ENCODE data around the gene DOK4. TPM values are rescaled to one million over a fixed set of nuclear protein-coding genes. Genes with fewer than 3 reads are reported as not detected.

DOK4 gene
- total RNA-seq, 1 experiment from 2014 or later = 6.8 TPM

DNA sequence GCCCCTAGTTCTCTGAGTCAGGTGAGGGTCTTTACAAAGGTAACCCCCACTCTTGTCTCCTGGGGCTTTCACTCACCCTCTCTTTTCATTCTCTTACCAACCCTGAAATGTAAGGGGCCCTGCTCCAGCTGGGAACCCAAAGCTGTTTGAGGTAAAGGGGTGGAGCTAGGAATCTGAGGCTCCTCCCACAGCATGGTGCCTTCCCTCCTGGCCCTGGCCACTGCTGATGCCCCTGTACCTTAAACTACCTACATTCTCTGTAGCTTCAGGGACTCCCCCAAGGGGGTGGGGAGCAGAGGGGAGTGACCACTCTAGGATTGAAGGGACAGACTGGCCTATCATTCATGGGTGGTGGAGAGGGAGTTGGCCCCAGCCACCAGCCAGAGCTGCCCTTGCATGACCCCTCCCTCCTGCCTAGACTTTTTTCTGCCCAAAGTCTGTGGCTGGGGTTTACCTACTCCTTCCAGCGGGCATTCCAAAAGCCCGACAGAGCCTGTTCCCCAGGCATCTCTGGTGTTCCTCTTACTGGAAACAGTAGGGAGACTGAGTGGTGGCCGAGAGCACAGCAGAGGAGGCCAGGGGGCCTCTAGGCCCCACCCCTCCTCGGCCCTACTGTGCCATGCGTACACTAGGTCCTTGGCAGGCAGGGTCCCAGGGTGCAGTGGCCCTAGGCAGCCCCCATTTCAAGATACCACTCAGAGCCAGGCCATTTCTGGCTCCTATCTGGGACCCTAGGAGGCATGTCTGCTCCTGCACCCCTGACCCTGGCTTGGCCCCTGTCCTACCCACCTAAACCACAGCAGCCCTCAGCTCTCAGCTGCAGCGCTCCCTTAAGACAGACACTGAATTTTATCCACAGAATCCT lies 9.5 kb downstream of the DOK4 start:
- ChIA-PET POLR2A (no interaction called here), CTCF (no interaction called here)
- ATAC-seq (no peak), DNase-seq (ENCODE audit: low read depth, low spot score) (no peak)
- intact Hi-C loops (cut with micrococcal nuclease; ENCODE audit: unreplicated experiment) = no loop called here
- BruUV-seq (replicated peaks) = no TSS peak
- Histone ChIP-seq H3K27me3 (ENCODE audit: control insufficient read depth, insufficient read depth, low read length) (no peaks in the 10 kb centered on the region), H3K9me3 (ENCODE audit: control insufficient read depth, insufficient read depth, low read depth, low read length) (no peaks in the 10 kb centered on the region), H3K27ac (ENCODE audit: low read length) (no peak overlapping the region), H3K36me3 (ENCODE audit: control insufficient read depth, insufficient read depth, low read length) (no peaks in the 10 kb centered on the region), H3K4me3 (ENCODE audit: low read depth in 2 of 2, low read length in 2 of 2) (no peak overlapping the region), H3K4me1 (ENCODE audit: control insufficient read depth, insufficient read depth, low read length) (peaks cover 7% of the 10 kb centered on the region)
- in situ Hi-C loops (cut with HindIII; ENCODE audit: low pct_unique_long_range_greater_than_20kb, low sequenced_read_pairs) = no loop called here
- no peak for TF ChIP-seq POLR2AphosphoS5 (IDR thresholded peaks at IDR 0.05; ENCODE audit: low read depth, low read length)
- no peak for TF ChIP-seq TCF7L2 (IDR thresholded peaks at IDR 0.05; ENCODE audit: low read depth, low read length)
- TF ChIP-seq, protein P1, sequence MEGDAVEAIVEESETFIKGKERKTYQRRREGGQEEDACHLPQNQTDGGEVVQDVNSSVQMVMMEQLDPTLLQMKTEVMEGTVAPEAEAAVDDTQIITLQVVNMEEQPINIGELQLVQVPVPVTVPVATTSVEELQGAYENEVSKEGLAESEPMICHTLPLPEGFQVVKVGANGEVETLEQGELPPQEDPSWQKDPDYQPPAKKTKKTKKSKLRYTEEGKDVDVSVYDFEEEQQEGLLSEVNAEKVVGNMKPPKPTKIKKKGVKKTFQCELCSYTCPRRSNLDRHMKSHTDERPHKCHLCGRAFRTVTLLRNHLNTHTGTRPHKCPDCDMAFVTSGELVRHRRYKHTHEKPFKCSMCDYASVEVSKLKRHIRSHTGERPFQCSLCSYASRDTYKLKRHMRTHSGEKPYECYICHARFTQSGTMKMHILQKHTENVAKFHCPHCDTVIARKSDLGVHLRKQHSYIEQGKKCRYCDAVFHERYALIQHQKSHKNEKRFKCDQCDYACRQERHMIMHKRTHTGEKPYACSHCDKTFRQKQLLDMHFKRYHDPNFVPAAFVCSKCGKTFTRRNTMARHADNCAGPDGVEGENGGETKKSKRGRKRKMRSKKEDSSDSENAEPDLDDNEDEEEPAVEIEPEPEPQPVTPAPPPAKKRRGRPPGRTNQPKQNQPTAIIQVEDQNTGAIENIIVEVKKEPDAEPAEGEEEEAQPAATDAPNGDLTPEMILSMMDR (IDR thresholded peaks at IDR 0.05) = no peak
- TF ChIP-seq, protein P2, sequence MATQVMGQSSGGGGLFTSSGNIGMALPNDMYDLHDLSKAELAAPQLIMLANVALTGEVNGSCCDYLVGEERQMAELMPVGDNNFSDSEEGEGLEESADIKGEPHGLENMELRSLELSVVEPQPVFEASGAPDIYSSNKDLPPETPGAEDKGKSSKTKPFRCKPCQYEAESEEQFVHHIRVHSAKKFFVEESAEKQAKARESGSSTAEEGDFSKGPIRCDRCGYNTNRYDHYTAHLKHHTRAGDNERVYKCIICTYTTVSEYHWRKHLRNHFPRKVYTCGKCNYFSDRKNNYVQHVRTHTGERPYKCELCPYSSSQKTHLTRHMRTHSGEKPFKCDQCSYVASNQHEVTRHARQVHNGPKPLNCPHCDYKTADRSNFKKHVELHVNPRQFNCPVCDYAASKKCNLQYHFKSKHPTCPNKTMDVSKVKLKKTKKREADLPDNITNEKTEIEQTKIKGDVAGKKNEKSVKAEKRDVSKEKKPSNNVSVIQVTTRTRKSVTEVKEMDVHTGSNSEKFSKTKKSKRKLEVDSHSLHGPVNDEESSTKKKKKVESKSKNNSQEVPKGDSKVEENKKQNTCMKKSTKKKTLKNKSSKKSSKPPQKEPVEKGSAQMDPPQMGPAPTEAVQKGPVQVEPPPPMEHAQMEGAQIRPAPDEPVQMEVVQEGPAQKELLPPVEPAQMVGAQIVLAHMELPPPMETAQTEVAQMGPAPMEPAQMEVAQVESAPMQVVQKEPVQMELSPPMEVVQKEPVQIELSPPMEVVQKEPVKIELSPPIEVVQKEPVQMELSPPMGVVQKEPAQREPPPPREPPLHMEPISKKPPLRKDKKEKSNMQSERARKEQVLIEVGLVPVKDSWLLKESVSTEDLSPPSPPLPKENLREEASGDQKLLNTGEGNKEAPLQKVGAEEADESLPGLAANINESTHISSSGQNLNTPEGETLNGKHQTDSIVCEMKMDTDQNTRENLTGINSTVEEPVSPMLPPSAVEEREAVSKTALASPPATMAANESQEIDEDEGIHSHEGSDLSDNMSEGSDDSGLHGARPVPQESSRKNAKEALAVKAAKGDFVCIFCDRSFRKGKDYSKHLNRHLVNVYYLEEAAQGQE (IDR thresholded peaks at IDR 0.05; ENCODE audit: insufficient read depth in 1 of 2, low read depth in 2 of 2, low read length in 1 of 2) = no peak
- no peak for TF ChIP-seq SIN3A (IDR thresholded peaks at IDR 0.05; ENCODE audit: borderline replicate concordance, insufficient read depth, low read depth, low read length)

DNA sequence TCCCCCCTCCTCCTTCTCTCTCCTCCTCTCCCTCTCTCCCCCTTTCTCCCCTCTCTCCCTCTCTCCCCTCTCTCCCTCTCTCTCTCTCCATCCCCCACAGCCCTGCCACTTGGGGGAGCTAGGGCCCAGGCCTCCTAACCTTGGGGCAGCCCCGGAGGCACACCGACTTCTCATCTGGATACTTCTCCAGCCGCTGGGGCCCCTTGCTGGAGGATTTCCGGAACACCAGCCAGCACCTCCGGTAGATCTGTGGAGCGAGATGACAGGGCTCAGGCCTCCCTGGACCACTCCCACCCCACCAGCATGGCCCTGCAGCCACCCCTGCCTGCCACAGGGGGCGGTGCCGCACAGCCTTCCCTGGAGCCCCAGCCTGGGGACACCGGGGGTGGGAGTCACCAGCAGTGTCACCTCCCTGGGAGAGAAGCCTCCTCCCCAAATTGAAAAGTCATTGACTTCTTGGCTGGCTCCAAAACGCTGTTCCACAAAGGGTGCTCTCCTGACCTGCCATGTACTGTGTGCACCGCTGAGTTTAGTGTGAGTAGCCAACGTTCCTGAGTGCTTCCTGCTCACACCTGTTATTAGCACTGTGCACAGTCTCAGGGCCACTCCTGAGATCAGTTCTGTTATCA lies 10.5 kb downstream of the DOK4 start:
- no TSS peak for BruUV-seq (replicated peaks)
- Histone ChIP-seq H3K27ac (ENCODE audit: low read length) (no peak overlapping the region), H3K9me3 (ENCODE audit: control insufficient read depth, insufficient read depth, low read depth, low read length) (no peaks in the 10 kb centered on the region), H3K4me3 (ENCODE audit: low read depth in 2 of 2, low read length in 2 of 2) (no peak overlapping the region), H3K36me3 (ENCODE audit: control insufficient read depth, insufficient read depth, low read length) (no peaks in the 10 kb centered on the region; the same call in 1 of the 2 replicates), H3K27me3 (ENCODE audit: control insufficient read depth, insufficient read depth, low read length) (no peaks in the 10 kb centered on the region), H3K4me1 (ENCODE audit: control insufficient read depth, insufficient read depth, low read length) (peaks cover 7% of the 10 kb centered on the region)
- intact Hi-C loops (cut with micrococcal nuclease; ENCODE audit: unreplicated experiment) = no loop called here
- in situ Hi-C loops (cut with HindIII; ENCODE audit: low pct_unique_long_range_greater_than_20kb, low sequenced_read_pairs) = no loop called here
- ChIA-PET POLR2A (no interaction called here), CTCF (no interaction called here)
- DNase-seq (ENCODE audit: low read depth, low spot score) (no peak), ATAC-seq (peak; percentile 67)
- TF ChIP-seq, protein P2 (IDR thresholded peaks at IDR 0.05; ENCODE audit: insufficient read depth in 1 of 2, low read depth in 2 of 2, low read length in 1 of 2) = no peak
- TF ChIP-seq, protein P1 (IDR thresholded peaks at IDR 0.05) = peak; percentile 85
- TF ChIP-seq POLR2AphosphoS5 (IDR thresholded peaks at IDR 0.05; ENCODE audit: low read depth, low read length) (no peak), SIN3A (IDR thresholded peaks at IDR 0.05; ENCODE audit: borderline replicate concordance, insufficient read depth, low read depth, low read length) (no peak), TCF7L2 (IDR thresholded peaks at IDR 0.05; ENCODE audit: low read depth, low read length) (no peak)

Measured in Panc1 (cell line).